Activated naive CD4-positive, alpha-beta T cell (primary cell): ENCODE data around the gene LRFN2.
A peak's percentile ranks its signal among the peaks of the same experiment; 100 is the strongest.

Experiments
- DNase-seq, 4 experiments: peaks; one replicate each; lab custom pipeline; 2025; lab: John Stamatoyannopoulos, UW

Gene LRFN2

DNA sequence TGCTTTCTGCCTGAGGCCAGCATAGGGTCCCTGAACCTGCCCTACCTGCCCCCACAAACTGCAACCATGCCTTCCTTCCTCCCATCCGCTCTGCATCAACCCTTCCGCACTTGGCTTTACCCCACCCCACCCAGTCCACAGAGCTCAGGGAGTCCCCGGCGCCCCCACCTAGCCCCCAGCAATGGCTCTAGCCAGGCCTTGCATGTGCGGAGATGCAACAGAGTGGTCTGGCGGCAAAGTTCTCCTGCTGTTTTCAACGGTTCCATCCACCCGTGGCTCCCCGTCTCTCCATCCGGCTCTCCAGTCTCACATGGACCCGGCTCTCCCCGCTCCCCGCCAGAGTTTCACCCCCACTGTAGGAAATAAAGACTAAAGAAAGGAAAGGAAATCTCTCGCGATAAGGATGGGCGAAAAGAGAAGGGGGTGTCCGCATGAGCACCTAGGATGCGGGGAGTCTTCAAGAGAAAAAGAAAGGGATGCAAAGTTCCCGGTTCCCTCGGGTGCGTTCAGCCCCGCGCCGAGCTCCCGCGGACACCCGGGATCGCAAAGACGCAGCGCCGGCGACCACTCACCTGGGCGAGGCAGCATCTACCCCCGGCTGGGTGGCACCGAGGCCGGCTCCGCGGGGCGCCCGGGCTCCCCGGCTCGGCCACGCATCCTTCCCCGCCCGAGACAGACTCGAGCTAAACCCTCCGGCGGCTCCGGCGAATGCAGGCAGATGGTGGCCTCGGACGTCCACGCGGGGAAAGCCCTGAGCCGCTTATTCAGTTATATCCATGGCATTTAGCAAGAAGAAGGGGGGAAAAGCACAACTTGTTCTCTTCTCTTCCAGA lies 579 bp downstream of the LRFN2 start:
- DNase-seq = peak in 1 of 4 experiments; percentile 30

DNA sequence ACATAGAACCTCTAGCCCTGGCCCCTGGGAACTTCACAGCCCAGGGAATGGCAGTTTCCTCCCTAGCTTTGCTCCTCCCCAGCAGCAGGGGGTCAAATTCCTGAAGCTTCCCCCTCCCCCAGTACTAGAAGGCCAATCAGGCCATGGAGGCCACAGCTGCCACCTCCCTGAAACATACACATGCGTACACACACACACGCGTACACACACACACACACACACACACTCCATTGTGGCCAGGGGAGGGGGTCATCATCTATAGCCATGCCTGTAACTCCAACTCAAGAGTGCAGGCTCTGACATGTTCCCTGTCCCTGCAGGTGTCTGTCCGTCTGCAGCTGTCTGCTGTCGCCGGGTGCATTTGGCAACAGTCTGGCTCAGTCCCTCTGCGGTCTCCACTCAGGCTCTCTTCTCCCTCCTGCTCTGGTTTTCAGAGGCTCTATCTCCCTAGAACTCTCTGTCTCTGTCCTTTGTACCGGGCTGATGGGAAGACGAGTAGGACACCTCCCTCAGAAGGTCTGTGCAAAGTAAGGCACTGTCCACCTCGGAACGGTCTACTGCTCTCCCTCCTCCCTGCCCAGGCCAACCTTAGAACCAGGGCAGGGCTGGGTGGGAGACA lies 1.4 kb downstream of the LRFN2 start:
- DNase-seq = no peak

- no peak for DNase-seq
These were observed 1.9 kb downstream of the LRFN2 start for GRCh38 chr6:40585223-40585622.

- no peak for DNase-seq
These were observed 2.4 kb downstream of the LRFN2 start for GRCh38 chr6:40584741-40585140.

GRCh38 chr6:40583709-40584108 lies 3.5 kb downstream of the LRFN2 start:
- no peak for DNase-seq

- peak in 1 of 4 experiments; percentile 8 for DNase-seq
These were observed 4.3 kb downstream of the LRFN2 start for GRCh38 chr6:40582892-40583291.

GRCh38 chr6:40579101-40579500 lies 8.1 kb downstream of the LRFN2 start:
- no peak for DNase-seq

GRCh38 chr6:40577672-40578071 lies 9.5 kb downstream of the LRFN2 start:
- DNase-seq = no peak

DNA sequence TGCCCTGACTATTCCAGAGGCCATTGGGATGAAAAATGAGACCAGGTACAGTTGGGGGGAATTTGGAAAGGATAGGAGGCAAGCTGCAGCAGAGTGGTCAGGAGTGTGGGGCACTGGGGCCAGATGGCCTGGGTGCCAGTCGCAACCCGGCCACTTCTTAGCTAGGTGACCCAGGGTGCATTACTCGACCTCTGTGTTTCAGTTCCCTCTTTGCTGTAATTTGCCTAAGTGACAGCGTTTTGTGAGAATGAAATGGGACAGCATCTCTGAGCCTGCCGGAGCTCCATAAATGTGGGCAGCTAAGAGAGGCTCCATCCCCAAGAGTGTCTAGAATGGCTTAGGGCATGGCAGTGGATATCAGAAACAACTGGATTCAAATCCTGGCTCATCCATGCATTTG lies 13.9 kb downstream of the LRFN2 start:
- DNase-seq = no peak

DNA sequence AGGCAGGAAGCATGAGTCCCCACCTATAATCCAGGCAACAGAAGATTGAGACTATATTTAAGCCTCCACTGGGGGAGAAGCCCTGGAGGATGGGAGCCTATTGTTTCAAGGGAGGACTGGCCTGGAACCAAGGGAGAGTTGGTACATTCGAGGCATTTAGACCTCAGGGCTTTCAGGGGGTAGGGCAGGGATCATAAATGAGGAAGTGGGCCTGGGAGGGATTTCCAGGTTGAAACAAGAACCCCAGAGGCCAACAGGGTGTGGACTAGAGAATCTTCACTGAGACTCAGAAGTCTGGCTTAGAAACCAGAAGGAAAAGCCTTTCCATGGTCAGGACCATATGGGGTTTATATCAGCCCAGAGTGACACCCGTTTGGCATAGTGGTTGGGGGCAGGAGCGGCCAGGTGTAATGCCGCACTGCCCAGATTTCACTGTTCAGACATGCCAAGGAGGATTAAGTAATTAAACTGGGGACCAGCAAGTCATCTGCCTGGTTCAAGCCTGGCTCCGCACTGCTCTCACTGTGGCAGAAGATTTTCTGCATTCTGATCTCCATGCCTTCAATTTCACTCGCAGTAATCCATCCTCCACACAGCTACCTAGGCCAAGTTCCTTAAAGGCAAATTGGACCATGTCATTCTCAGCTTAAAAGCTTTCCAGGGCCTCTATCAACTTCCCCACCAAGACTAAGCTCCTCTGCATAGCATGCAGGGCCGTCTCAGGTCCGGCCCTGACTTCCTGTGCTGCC lies 17.8 kb downstream of the LRFN2 start:
- no peak for DNase-seq

- DNase-seq = no peak
These were observed 19.0 kb downstream of the LRFN2 start for GRCh38 chr6:40568062-40568708.

- DNase-seq = no peak
These were observed 24.1 kb downstream of the LRFN2 start for GRCh38 chr6:40563111-40563510.

GRCh38 chr6:40559056-40559455 lies 28.1 kb downstream of the LRFN2 start:
- no peak for DNase-seq

DNA sequence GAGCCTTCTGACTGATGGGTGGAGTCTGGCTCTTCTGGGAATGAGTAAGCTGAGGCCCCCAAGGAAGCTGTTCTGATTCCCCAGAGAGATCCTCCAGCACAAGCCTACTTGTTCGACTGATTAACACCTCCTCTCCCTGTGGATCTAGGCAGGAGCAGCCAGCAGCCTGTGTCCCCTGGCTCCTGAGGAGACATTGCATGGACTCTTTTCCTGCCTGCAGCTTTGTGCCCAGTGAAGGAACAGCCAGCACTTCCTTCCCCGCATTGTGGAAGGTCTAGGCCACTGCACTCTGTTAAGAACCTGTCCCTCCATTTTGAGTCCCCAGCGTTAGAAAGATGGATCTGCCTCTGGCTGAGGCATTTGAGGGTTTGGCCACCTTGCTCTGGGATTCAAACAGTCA lies 29.1 kb downstream of the LRFN2 start:
- DNase-seq = no peak

DNA sequence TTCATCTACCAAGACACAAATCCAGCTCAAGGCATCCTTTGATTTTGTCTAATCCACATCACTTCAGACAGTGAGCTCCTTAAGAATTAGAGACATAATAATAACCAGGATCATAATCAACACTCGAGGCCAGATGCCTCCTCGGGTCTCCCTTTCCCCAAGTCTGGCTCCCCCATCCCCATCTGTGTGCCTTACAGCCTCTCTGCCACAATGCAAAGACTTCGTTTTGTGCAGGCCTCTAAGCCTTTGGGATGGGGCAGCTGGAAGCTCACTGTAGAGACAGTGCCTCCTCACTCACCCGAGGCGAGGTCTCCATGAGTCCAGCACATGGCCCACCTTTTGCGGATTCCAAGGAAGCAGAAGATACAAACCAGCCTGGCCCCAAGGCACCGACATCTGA lies 30.3 kb downstream of the LRFN2 start:
- no peak for DNase-seq

GRCh38 chr6:40556023-40556422 lies 31.1 kb downstream of the LRFN2 start:
- no peak for DNase-seq

- no peak for DNase-seq
These were observed 32.1 kb downstream of the LRFN2 start for GRCh38 chr6:40555092-40555491.

- DNase-seq = no peak
These were observed 34.2 kb downstream of the LRFN2 start for GRCh38 chr6:40552941-40553340.

- DNase-seq = no peak
These were observed 35.1 kb downstream of the LRFN2 start for GRCh38 chr6:40551966-40552505.

DNA sequence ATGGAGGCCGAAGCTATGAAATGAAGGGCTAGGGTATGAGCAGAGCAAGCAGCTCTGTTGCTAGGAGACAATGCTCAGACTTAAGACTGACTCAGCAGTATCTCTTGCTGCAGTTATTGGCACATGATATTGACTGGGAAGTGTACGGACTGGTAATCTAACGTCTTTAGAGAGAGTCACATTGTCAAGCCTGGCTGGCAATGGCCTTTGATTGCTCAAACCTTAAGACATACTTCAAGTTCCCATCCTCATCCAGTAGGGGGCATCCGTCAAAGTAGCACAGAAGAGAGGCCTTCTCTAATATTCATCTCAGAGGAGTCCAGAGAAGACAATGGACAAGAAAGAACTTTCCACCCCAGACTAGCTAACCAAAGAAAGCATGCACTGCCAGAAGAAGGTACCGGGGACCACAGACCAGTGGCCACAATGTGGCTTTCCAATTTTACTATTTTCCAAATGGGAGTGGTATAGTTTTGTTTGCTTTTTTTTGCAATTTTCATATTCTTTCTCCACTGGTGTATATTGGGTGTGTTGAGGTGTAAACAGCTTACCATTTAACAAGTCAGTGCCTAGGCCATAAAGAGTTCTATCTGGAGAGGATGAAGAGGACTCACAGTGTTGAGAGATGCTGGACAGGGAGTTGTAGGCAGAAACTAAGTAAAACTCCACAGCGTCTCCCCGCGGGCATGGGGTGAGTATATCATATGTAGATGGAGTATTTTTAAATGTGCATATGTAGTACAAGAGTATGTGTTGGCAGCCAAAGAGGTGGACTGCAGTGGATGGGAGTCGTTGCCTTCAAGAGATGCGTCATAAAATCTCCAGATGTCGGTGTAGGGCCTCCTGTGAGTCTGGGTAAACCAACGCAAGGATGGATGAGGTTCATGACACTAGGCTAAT lies 36.7 kb downstream of the LRFN2 start:
- no peak for DNase-seq

DNA sequence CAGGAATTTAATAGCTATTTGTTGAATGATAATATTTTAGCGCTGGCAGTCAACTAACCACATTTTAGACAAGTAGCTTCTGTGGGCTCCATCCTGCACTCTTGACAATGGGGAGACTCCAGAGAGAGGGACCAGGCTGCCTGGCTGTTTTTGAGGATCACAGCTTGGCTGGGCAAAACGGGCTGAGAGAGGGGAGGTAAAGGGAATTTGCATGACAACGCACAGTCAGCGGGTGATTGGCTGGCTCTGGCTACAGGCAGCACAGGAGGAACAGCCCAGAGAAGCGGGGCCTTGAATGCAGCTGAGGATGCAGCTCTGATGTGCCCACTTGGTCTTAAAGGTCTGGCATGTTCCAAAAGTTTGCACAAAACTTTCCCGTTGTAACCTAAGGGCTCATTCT lies 41.2 kb downstream of the LRFN2 start:
- DNase-seq = no peak
